K562 (cell line): ENCODE results near the gene MVB12B. TPM values are rescaled to one million over a fixed set of nuclear protein-coding genes. Genes with fewer than 3 reads are reported as not detected.

ENCODE experiments used
- ATAC-seq: fragments of 200-7000 bp; cut with Tn5 transposase; 3 replicates; pipeline ENCODE4 v1.9.1; 2020; ENCODE audit warnings: moderate library complexity
- BruUV-seq: library from RNA; stranded (reverse); fragments of 400-500 nt; replicated peaks from 2 replicates; lab custom pipeline; 2021; lab: Mats Ljungman, UMichigan
- CTCF ChIA-PET: fragments of 300-600 bp; formaldehyde crosslinking; extraction: SDS; loops from one replicate; lab custom pipeline; 2021; ENCODE audit warnings: low intra/inter-chr PET ratio; lab: Yijun Ruan, JAX
- POLR2A ChIA-PET: fragments of 300-600, 350-650 bp; sonication (Branson Sonifier 250); formaldehyde crosslinking; extraction: SDS; loops from one replicate; lab custom pipeline; 2021; ENCODE audit warnings: antibody characterized with exemption, inconsistent platforms; lab: Yijun Ruan, JAX
- DNase-seq, 4 experiments: peaks; one replicate each; pipeline versions ENCODE4 v3.0.0 to v3.0.0-alpha.2; 2011 to 2018; ENCODE audit warnings: low spot score in 3 of 4, mixed read lengths in 3 of 4; ENCODE audit errors: extremely low read depth in 1 of 4
- FAIRE-seq: peaks from 2 replicates; lab custom pipeline; 2011; peaks lifted over from hg19 to GRCh38; lab: Jason Lieb, UNC
- H2AFZ ChIP-seq: 2 replicates; pipeline ENCODE4 v1.6.0; 2011; ENCODE audit warnings: low read depth, low read length, control low read depth, inconsistent platforms
- H3K27ac ChIP-seq: fragments of 200-600 bp; 3 replicates; pipeline ENCODE4 v1.8.0; 2011; ENCODE audit warnings: low read depth, mild to moderate bottlenecking, control low read depth, inconsistent platforms, low read length, moderate library complexity, mixed read lengths; ENCODE audit errors: extremely low read depth
- H3K27me3 ChIP-seq, 2 experiments: fragments of 300-600 bp in 1 of 2; 2 replicates in 1 of 2; 3 replicates in 1 of 2; pipeline versions ENCODE4 v1.6.0 to v1.8.0; 2011; ENCODE audit warnings: inconsistent platforms in 2 of 2, low read length in 2 of 2, mild to moderate bottlenecking in 1 of 2, mixed read lengths in 1 of 2, moderate library complexity in 1 of 2; ENCODE audit not compliant: control insufficient read depth in 2 of 2, insufficient read depth in 2 of 2
- H3K36me3 ChIP-seq: fragments of 300-600 bp; 3 replicates; pipeline ENCODE4 v1.8.0; 2011; ENCODE audit warnings: mild to moderate bottlenecking, low read length, inconsistent platforms; ENCODE audit not compliant: control insufficient read depth, insufficient read depth
- H3K4me1 ChIP-seq, 2 experiments: fragments of 200-600 bp in 1 of 2; replicated peaks in 1 of 2; 2 replicates in 1 of 2; 3 replicates in 1 of 2; pipeline versions ENCODE4 v1.5.1 to v1.8.0; 2011; ENCODE audit warnings: inconsistent platforms in 2 of 2, low read length in 2 of 2, mild to moderate bottlenecking in 1 of 2, mixed read lengths in 1 of 2, moderate library complexity in 1 of 2; ENCODE audit not compliant: control insufficient read depth in 2 of 2, insufficient read depth in 2 of 2
- H3K4me2 ChIP-seq: 2 replicates; pipeline ENCODE4 v1.6.1; 2011; ENCODE audit warnings: low read length, control low read depth, inconsistent platforms, mixed read lengths; ENCODE audit not compliant: insufficient read depth
- H3K4me3 ChIP-seq: fragments of 200-600 bp; sonication (generic), shearing (Covaris generic); 2 replicates; pipeline ENCODE4 v1.5.1; 2016; ENCODE audit warnings: control low read depth, inconsistent platforms
- H3K79me2 ChIP-seq: fragments of 200-600 bp; 3 replicates; pipeline ENCODE4 v1.8.0; 2011; ENCODE audit warnings: low read length, inconsistent platforms; ENCODE audit not compliant: control insufficient read depth, insufficient read depth
- H3K9ac ChIP-seq, 2 experiments: 2 replicates each; pipeline versions ENCODE4 v1.6.0 to v1.6.1; 2011; ENCODE audit warnings: low read depth in 2 of 2, low read length in 2 of 2, control low read depth in 1 of 2, inconsistent platforms in 1 of 2, mild to moderate bottlenecking in 1 of 2, mixed read lengths in 1 of 2; ENCODE audit not compliant: insufficient read depth in 1 of 2
- H3K9me1 ChIP-seq: one replicate; pipeline ENCODE4 v1.6.0; 2011; ENCODE audit warnings: inconsistent platforms, mild to moderate bottlenecking, low read length, moderate library complexity; ENCODE audit not compliant: control insufficient read depth, insufficient read depth
- H3K9me3 ChIP-seq: replicated peaks from 2 replicates; pipeline ENCODE4 v1.5.1; 2011; ENCODE audit warnings: low read depth, low read length, inconsistent platforms; ENCODE audit not compliant: control insufficient read depth, insufficient read depth
- H4K20me1 ChIP-seq: replicated peaks from 2 replicates; pipeline ENCODE4 v1.6.1; 2011; ENCODE audit warnings: low read length, inconsistent platforms, mixed read lengths; ENCODE audit not compliant: control insufficient read depth, insufficient read depth
- BACH1 ChIP-seq: fragments of 200-800 bp; sonication (Bioruptor generic); IDR thresholded peaks from 2 replicates; pipeline ENCODE4 v1.6.1; 2016; ENCODE audit warnings: missing genetic modification characterization, missing compliant biosample characterization
- CCNT2 ChIP-seq: IDR thresholded peaks from 2 replicates; pipeline ENCODE4 v1.6.1; 2011; ENCODE audit warnings: borderline replicate concordance, low read depth, mild to moderate bottlenecking, moderate library complexity, mixed read lengths, low read length; ENCODE audit not compliant: insufficient read length; ENCODE audit errors: extremely low read depth
- ESRRB ChIP-seq: fragments of 250-450 bp; sonication (Bioruptor Pico); IDR thresholded peaks from 2 replicates; pipeline ENCODE4 v1.5.0; 2020; ENCODE audit warnings: mild to moderate bottlenecking, moderate library complexity, borderline replicate concordance
- KDM4B ChIP-seq, 2 experiments: fragments of 450-650 bp in 1 of 2; sonication (generic) in 1 of 2; IDR thresholded peaks; 2 replicates each; pipeline ENCODE4 v1.6.1; 2016 to 2017; ENCODE audit warnings: borderline replicate concordance in 2 of 2, antibody characterized with exemption in 1 of 2, low read depth in 1 of 2, mild to moderate bottlenecking in 1 of 2
- NFIC ChIP-seq: fragments of 450-650 bp; IDR thresholded peaks from 2 replicates; pipeline ENCODE4 v1.6.1; 2017; ENCODE audit warnings: mild to moderate bottlenecking, inconsistent platforms
- PURB ChIP-seq: sonication (generic); formaldehyde crosslinking; IDR thresholded peaks from 2 replicates; pipeline ENCODE4 v1.9.0; 2021; ENCODE audit warnings: low read depth, mild to moderate bottlenecking, missing genetic modification reagents
- TARDBP ChIP-seq: fragments of 450-650 bp; IDR thresholded peaks from 2 replicates; pipeline ENCODE4 v1.6.1; 2016
- TBL1XR1 ChIP-seq, 2 experiments: IDR thresholded peaks; 2 replicates each; pipeline ENCODE4 v1.6.1; 2012; ENCODE audit warnings: improper control_type of control experiment in 2 of 2, low read length in 2 of 2, mild to moderate bottlenecking in 1 of 2
- ZNF121 ChIP-seq: sonication (generic); formaldehyde crosslinking; conservative IDR thresholded peaks from 2 replicates; pipeline ENCODE4 v1.8.0; 2022; ENCODE audit warnings: missing genetic modification reagents
- ZNF408 ChIP-seq: fragments of 250-450 bp; sonication (Bioruptor Pico); IDR thresholded peaks from 2 replicates; pipeline ENCODE4 v1.4.0; 2020; ENCODE audit warnings: low read depth, mild to moderate bottlenecking, moderate library complexity
- ZNF436 ChIP-seq: fragments of 250-450, 450-650 bp; sonication (Bioruptor Pico); formaldehyde crosslinking; IDR thresholded peaks from 2 replicates; pipeline ENCODE4 v1.7.0; 2020; ENCODE audit warnings: mild to moderate bottlenecking
- ZNF644 ChIP-seq: fragments of 200-800 bp; sonication (Bioruptor generic); IDR thresholded peaks from 2 replicates; pipeline ENCODE4 v1.6.1; 2016; ENCODE audit warnings: low read depth, missing genetic modification characterization, missing compliant biosample characterization
- WGBS: fragments of 100-300 bp; shearing (Covaris generic); methylation state at CpG from one replicate; pipeline ENCODE4 v1.1.6; 2016; ENCODE audit warnings: low coverage, mixed read lengths; ENCODE audit not compliant: insufficient coverage; ENCODE audit errors: missing lambda C conversion rate; 5-methylcytosine and 5-hydroxymethylcytosine counted together
- in situ Hi-C: fragments of 300-500 bp; cut with MboI; formaldehyde crosslinking; loops from 4 replicates; pipeline ENCODE4 v1.15.0; 2018; ENCODE audit warnings: inconsistent platforms, mixed read lengths
- intact Hi-C: fragments of 100-400 bp; cut with micrococcal nuclease; formaldehyde crosslinking; loops from 2 replicates; pipeline ENCODE4 v1.14.2; 2022
- polyA plus RNA-seq, 8 experiments: library from polyadenylated mRNA; depleted of rRNA in 4 of 8; stranded (reverse) in 5 of 8; unstranded in 3 of 8; fragments of >200 nt; fragmentation: Nextera tagmentation in 2 of 8; fragmentation: Illumina TruSeq in 1 of 8; extraction: Ambion mirVana in 2 of 8; extraction: Trizol in 1 of 8; gene quantifications; 2 replicates each; pipeline versions ENCODE4 v1.2.1 to v1.2.3, GENCODE V29; 2011 to 2014; ENCODE audit warnings: inconsistent platforms in 1 of 8, missing spikeins in 1 of 8
- total RNA-seq, 7 experiments: library from RNA; depleted of rRNA in 6 of 7; stranded (reverse); fragments of >200 nt in 6 of 7; fragmentation: Illumina TruSeq in 2 of 7; extraction: Trizol in 2 of 7; gene quantifications; 2 replicates each; pipeline versions ENCODE4 v1.2.1 to v1.2.3, GENCODE V29; 2011 to 2021; ENCODE audit warnings: low replicate concordance in 1 of 7
- TF ChIP-seq, protein P1 (sequence below): IDR thresholded peaks from 2 replicates; pipeline ENCODE4 v1.6.1; 2014; ENCODE audit warnings: antibody characterized with exemption
- TF ChIP-seq, protein P2 (sequence below): fragments of 250-450 bp; sonication (Bioruptor Pico); IDR thresholded peaks from 2 replicates; pipeline ENCODE4 v1.8.0; 2022; ENCODE audit warnings: inconsistent platforms
- TF ChIP-seq, protein P3 (sequence below): fragments of 450-650 bp; formaldehyde crosslinking; IDR thresholded peaks from 2 replicates; pipeline ENCODE4 v1.4.0; 2020; ENCODE audit warnings: mild to moderate bottlenecking
- TF ChIP-seq, protein P4 (sequence below): fragments of 250-450 bp; sonication (Bioruptor Pico); IDR thresholded peaks from 2 replicates; pipeline ENCODE4 v1.5.0; 2021

The MVB12B gene
- total and polyA plus RNA-seq, 9 of the 15 experiments (the other 6 are each of a cell fraction or from before 2014, with no cell fraction given), result not detected

DNA sequence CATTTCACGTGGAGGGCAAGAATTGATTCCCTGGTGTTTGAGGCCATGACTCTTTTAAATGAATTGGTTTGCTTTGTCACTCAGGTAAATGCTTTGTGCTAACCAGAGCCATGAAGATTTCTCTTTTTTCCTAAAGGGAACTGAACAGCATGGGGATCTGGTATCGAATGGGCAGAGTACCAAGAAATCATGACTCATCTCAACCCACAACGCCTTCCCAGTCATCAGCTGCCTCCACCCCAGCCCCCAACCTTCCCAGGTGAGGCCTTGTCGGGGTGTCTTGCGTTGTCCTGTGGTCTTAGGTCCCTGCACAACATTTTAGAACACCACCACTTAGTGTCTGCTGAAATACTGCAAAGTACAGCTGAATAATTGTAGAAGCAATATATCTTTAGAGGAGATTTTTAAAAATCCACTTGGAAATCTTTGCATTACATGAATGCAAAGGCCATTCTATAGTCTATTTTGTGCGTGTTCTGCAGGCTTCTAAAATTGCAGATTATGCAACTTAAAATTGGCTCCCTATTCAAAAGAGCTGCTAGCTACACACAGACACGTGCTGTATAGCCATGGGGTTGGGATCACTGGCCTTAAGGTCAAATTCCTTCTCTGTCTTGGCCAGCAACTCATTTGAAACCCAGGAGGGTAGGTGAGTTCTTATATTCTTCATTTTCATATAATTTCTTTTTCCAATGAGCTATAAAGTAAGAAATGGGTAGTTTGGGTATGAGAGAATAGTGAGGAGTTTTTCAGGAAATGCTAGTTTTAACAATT, 69.0 kb downstream of the MVB12B start (continued):
- TF ChIP-seq, protein P1, sequence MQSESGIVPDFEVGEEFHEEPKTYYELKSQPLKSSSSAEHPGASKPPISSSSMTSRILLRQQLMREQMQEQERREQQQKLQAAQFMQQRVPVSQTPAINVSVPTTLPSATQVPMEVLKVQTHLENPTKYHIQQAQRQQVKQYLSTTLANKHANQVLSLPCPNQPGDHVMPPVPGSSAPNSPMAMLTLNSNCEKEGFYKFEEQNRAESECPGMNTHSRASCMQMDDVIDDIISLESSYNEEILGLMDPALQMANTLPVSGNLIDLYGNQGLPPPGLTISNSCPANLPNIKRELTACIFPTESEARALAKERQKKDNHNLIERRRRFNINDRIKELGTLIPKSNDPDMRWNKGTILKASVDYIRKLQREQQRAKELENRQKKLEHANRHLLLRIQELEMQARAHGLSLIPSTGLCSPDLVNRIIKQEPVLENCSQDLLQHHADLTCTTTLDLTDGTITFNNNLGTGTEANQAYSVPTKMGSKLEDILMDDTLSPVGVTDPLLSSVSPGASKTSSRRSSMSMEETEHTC, result no peak
- TF ChIP-seq ZNF436 (CRISPR knock-in tag), result no peak

DNA sequence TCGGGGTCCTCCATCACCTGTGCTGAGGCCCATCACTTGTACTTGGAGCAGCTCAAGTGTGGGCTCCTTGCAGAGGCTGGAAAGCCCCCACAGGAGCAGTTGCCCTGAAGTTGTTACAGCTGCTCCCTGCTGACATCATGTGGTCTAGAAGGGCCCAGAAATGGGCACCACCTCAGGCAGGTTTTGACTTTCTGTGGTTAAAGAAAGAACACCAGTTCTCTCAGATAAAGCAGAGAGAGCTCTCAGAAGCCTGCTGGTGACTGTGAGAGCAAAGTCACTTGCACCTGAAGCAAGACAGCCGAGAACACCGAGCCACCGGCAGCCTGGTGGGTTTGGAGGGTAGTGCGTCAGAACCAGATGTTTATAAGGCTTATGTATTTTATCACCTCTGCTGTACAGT, 70.4 kb downstream of the MVB12B start:
- no TSS peak for BruUV-seq
- Histone ChIP-seq H3K27ac (no peak overlapping the region), H3K9me1 (no peaks in the 10 kb centered on the region), H3K4me1 (peaks cover 0 to 6% of the 10 kb centered on the region in 2 experiments; a peak in 1 of 5 replicates), H3K4me2 (no peak overlapping the region), H3K36me3 (no peaks in the 10 kb centered on the region), H3K9ac (no peak overlapping the region), H2AFZ (no peak overlapping the region), H3K79me2 (no peaks in the 10 kb centered on the region), H3K4me3 (no peak overlapping the region), H3K27me3 (peaks cover 33 to 84% of the 10 kb centered on the region in 2 experiments; a peak in 4 of 5 replicates), H4K20me1 (peaks cover 37% of the 10 kb centered on the region), H3K9me3 (no peaks in the 10 kb centered on the region; the same call in 1 of the 2 replicates)
- in situ Hi-C loops, result loop anchor here (10.0 kb wide), 1 partner anchor 992 kb away; no protein-coding TSS in a partner anchor
- FAIRE-seq (no peak), DNase-seq (no peak), ATAC-seq (no peak)
- WGBS, result 1% methylated on average over 5 of the region's 5 CpGs
- ChIA-PET POLR2A (no interaction called here), CTCF (no interaction called here)
- intact Hi-C loops, result loop anchor here (5.0 kb wide), 2 partner anchors 95 to 990 kb away; no protein-coding TSS in a partner anchor
- TF ChIP-seq, protein P2, sequence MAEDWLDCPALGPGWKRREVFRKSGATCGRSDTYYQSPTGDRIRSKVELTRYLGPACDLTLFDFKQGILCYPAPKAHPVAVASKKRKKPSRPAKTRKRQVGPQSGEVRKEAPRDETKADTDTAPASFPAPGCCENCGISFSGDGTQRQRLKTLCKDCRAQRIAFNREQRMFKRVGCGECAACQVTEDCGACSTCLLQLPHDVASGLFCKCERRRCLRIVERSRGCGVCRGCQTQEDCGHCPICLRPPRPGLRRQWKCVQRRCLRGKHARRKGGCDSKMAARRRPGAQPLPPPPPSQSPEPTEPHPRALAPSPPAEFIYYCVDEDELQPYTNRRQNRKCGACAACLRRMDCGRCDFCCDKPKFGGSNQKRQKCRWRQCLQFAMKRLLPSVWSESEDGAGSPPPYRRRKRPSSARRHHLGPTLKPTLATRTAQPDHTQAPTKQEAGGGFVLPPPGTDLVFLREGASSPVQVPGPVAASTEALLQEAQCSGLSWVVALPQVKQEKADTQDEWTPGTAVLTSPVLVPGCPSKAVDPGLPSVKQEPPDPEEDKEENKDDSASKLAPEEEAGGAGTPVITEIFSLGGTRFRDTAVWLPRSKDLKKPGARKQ (CRISPR knock-in tag), result no peak
- TF ChIP-seq CCNT2 (no peak), TARDBP (no peak), KDM4B (IDR thresholded peaks at IDR 0.05; ENCODE audit: borderline replicate concordance in 2 of 2, low read depth in 1 of 2) (no peak), ZNF408 (no peak), ZNF644 (tag) (no peak), NFIC (no peak), TBL1XR1 (IDR thresholded peaks at IDR 0.05; ENCODE audit: low read length in 2 of 2) (no peak), PURB (CRISPR knock-in tag) (no peak), ZNF121 (CRISPR knock-in tag) (no peak), BACH1 (tag) (no peak), ESRRB (CRISPR knock-in tag) (no peak)
- TF ChIP-seq, protein P3, sequence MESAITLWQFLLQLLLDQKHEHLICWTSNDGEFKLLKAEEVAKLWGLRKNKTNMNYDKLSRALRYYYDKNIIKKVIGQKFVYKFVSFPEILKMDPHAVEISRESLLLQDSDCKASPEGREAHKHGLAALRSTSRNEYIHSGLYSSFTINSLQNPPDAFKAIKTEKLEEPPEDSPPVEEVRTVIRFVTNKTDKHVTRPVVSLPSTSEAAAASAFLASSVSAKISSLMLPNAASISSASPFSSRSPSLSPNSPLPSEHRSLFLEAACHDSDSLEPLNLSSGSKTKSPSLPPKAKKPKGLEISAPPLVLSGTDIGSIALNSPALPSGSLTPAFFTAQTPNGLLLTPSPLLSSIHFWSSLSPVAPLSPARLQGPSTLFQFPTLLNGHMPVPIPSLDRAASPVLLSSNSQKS, result no peak
- TF ChIP-seq, protein P4, sequence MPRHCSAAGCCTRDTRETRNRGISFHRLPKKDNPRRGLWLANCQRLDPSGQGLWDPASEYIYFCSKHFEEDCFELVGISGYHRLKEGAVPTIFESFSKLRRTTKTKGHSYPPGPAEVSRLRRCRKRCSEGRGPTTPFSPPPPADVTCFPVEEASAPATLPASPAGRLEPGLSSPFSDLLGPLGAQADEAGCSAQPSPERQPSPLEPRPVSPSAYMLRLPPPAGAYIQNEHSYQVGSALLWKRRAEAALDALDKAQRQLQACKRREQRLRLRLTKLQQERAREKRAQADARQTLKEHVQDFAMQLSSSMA (CRISPR knock-in tag), result no peak
